SU-DHL-6 (cell line): ENCODE results near the gene RACGAP1.

ENCODE experiments used
- EZH2phosphoT487 ChIP-seq: fragments of 200-600 bp; sonication (generic), shearing (Covaris generic); conservative IDR thresholded peaks from 2 replicates; pipeline ENCODE4 v1.6.1; 2018; ENCODE audit warnings: mild to moderate bottlenecking, antibody characterized with exemption, low read length, moderate library complexity, mixed read lengths
- TF ChIP-seq, protein P1 (sequence below): fragments of 200-600 bp; sonication (generic); IDR thresholded peaks from one replicate; pipeline ENCODE4 v1.5.1; 2017; ENCODE audit warnings: antibody characterized with exemption, mild to moderate bottlenecking, low read length, moderate library complexity; ENCODE audit not compliant: insufficient read depth, poor library complexity, severe bottlenecking

DNA sequence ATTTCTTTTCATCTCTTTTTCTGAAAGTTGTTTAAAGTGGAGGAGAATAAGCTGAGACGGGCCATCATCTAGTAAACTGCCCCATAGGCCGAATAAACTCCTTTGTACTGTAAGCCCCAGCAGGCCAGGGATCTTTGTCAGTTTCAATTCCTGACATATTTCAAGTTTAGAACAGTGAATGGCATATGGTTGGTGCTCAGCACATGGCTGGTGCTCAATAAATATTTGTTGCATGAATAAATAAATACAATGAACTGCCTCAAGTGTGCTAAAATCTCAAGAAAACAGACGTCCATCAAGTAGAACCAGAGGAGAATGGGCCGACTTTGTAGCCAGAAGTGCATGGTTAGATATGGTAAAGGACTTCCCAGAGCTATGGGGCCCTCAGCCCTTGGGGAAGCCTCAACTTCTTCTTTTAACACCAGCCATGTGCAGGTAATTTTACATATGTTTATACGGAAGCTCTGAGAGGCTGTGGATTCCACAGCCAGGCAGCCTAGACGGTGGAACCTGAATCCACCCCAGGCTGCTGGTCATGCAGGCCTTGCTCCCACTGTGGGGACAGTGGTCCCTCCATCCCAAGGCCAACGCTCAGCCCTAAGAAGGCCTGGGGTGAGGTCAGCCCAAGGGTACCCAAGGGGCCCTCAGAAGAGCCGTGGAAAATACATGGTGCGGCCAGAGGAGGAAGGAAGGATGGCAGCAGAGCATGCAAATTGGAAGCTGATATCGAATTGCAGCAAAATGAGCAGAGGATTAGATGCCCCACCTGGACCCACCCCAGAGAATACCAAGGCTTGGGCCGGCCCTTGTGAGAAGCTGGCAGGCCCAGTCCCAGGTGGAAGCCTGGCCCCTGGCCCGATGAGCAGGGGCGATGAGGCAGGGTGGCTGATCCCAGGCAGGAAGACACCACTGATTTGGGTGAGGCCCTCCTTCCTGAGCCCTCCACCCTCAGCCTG is 83.5 kb downstream of the RACGAP1 start:
- TF ChIP-seq, protein P1, sequence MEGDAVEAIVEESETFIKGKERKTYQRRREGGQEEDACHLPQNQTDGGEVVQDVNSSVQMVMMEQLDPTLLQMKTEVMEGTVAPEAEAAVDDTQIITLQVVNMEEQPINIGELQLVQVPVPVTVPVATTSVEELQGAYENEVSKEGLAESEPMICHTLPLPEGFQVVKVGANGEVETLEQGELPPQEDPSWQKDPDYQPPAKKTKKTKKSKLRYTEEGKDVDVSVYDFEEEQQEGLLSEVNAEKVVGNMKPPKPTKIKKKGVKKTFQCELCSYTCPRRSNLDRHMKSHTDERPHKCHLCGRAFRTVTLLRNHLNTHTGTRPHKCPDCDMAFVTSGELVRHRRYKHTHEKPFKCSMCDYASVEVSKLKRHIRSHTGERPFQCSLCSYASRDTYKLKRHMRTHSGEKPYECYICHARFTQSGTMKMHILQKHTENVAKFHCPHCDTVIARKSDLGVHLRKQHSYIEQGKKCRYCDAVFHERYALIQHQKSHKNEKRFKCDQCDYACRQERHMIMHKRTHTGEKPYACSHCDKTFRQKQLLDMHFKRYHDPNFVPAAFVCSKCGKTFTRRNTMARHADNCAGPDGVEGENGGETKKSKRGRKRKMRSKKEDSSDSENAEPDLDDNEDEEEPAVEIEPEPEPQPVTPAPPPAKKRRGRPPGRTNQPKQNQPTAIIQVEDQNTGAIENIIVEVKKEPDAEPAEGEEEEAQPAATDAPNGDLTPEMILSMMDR: no peak
- TF ChIP-seq EZH2phosphoT487: no peak
